ENCODE results near the gene ALK. TPM values are rescaled to one million over a fixed set of nuclear protein-coding genes. Genes with fewer than 3 reads are reported as not detected.

The ALK gene
- total and polyA plus RNA-seq, 2 donors, result 0.19 to 0.21 TPM

GRCh38 chr2:29236074-29236473 is 685.3 kb downstream of the ALK start:
- H3K36me3 ChIP-seq (ENCODE audit: control insufficient read depth in 2 of 2, insufficient read depth in 2 of 2, low read length in 1 of 2), result no peaks in the 10 kb centered on the region
- no peak overlapping the region for H3K27ac ChIP-seq (ENCODE audit: low read depth in 1 of 2, low read length in 1 of 2)
- peaks cover 0 to 4% of the 10 kb centered on the region in 2 donors for H3K27me3 ChIP-seq (ENCODE audit: control insufficient read depth in 2 of 2, insufficient read depth in 1 of 2, low read length in 1 of 2)
- DNase-seq (ENCODE audit: low read depth in 6 of 9, low spot score in 9 of 9), result no peak
- no peaks in the 10 kb centered on the region for H3K4me1 ChIP-seq (ENCODE audit: control insufficient read depth in 2 of 2, insufficient read depth in 2 of 2, low read length in 2 of 2)
- over 99% methylated on average over 6 of the region's 6 CpGs for WGBS
- H3K4me3 ChIP-seq (ENCODE audit: low read length in 2 of 2), result no peak overlapping the region
- no peaks in the 10 kb centered on the region for H3K9me3 ChIP-seq (ENCODE audit: control insufficient read depth in 2 of 2, insufficient read depth in 1 of 2, low read length in 1 of 2)

- no peak for DNase-seq (ENCODE audit: low read depth in 6 of 9, low spot score in 9 of 9)
- Histone ChIP-seq H3K27ac (ENCODE audit: low read depth in 1 of 2, low read length in 1 of 2) (no peak overlapping the region), H3K36me3 (ENCODE audit: control insufficient read depth in 2 of 2, insufficient read depth in 2 of 2, low read length in 1 of 2) (no peaks in the 10 kb centered on the region), H3K4me3 (ENCODE audit: low read length in 2 of 2) (no peak overlapping the region), H3K4me1 (ENCODE audit: control insufficient read depth in 2 of 2, insufficient read depth in 2 of 2, low read length in 2 of 2) (no peaks in the 10 kb centered on the region), H3K9me3 (ENCODE audit: control insufficient read depth in 2 of 2, insufficient read depth in 1 of 2, low read length in 1 of 2) (no peaks in the 10 kb centered on the region), H3K27me3 (ENCODE audit: control insufficient read depth in 2 of 2, insufficient read depth in 1 of 2, low read length in 1 of 2) (peaks cover 0 to 4% of the 10 kb centered on the region in 2 donors)
- 85% methylated on average over 3 of the region's 3 CpGs for WGBS
Observed at GRCh38 chr2:29235411-29235810, 686.0 kb downstream of the ALK start.

GRCh38 chr2:29233428-29233827 is 688.0 kb downstream of the ALK start:
- DNase-seq (ENCODE audit: low read depth in 6 of 9, low spot score in 9 of 9), result no peak

GRCh38 chr2:29232041-29232440 is 689.3 kb downstream of the ALK start:
- Histone ChIP-seq H3K27me3 (ENCODE audit: control insufficient read depth in 2 of 2, insufficient read depth in 1 of 2, low read length in 1 of 2) (peaks cover 0 to 4% of the 10 kb centered on the region in 2 donors), H3K36me3 (ENCODE audit: control insufficient read depth in 2 of 2, insufficient read depth in 2 of 2, low read length in 1 of 2) (no peaks in the 10 kb centered on the region), H3K4me1 (ENCODE audit: control insufficient read depth in 2 of 2, insufficient read depth in 2 of 2, low read length in 2 of 2) (no peaks in the 10 kb centered on the region), H3K9me3 (ENCODE audit: control insufficient read depth in 2 of 2, insufficient read depth in 1 of 2, low read length in 1 of 2) (no peaks in the 10 kb centered on the region), H3K27ac (ENCODE audit: low read depth in 1 of 2, low read length in 1 of 2) (no peak overlapping the region), H3K4me3 (ENCODE audit: low read length in 2 of 2) (no peak overlapping the region)
- 96% methylated on average over 14 of the region's 14 CpGs for WGBS
- no peak for DNase-seq (ENCODE audit: low read depth in 6 of 9, low spot score in 9 of 9)

More at GRCh38 chr2:29233428-29233827, 688.0 kb downstream of the ALK start:
- Histone ChIP-seq H3K4me3 (ENCODE audit: low read length in 2 of 2) (no peak overlapping the region), H3K27ac (ENCODE audit: low read depth in 1 of 2, low read length in 1 of 2) (no peak overlapping the region), H3K4me1 (ENCODE audit: control insufficient read depth in 2 of 2, insufficient read depth in 2 of 2, low read length in 2 of 2) (no peaks in the 10 kb centered on the region), H3K9me3 (ENCODE audit: control insufficient read depth in 2 of 2, insufficient read depth in 1 of 2, low read length in 1 of 2) (no peaks in the 10 kb centered on the region), H3K27me3 (ENCODE audit: control insufficient read depth in 2 of 2, insufficient read depth in 1 of 2, low read length in 1 of 2) (peaks cover 0 to 4% of the 10 kb centered on the region in 2 donors), H3K36me3 (ENCODE audit: control insufficient read depth in 2 of 2, insufficient read depth in 2 of 2, low read length in 1 of 2) (no peaks in the 10 kb centered on the region)
- 81% methylated on average over 6 of the region's 6 CpGs for WGBS

- H3K4me3 ChIP-seq (ENCODE audit: low read length in 2 of 2), result no peak overlapping the region
- H3K27ac ChIP-seq (ENCODE audit: low read depth in 1 of 2, low read length in 1 of 2), result no peak overlapping the region
- no peaks in the 10 kb centered on the region for H3K4me1 ChIP-seq (ENCODE audit: control insufficient read depth in 2 of 2, insufficient read depth in 2 of 2, low read length in 2 of 2)
- H3K27me3 ChIP-seq (ENCODE audit: control insufficient read depth in 2 of 2, insufficient read depth in 1 of 2, low read length in 1 of 2), result peaks cover 0 to 2% of the 10 kb centered on the region in 2 donors
- H3K36me3 ChIP-seq (ENCODE audit: control insufficient read depth in 2 of 2, insufficient read depth in 2 of 2, low read length in 1 of 2), result no peaks in the 10 kb centered on the region
- 87% methylated on average over 9 of the region's 9 CpGs for WGBS
- no peaks in the 10 kb centered on the region for H3K9me3 ChIP-seq (ENCODE audit: control insufficient read depth in 2 of 2, insufficient read depth in 1 of 2, low read length in 1 of 2)
- DNase-seq (ENCODE audit: low read depth in 6 of 9, low spot score in 9 of 9), result no peak
Observed at GRCh38 chr2:29229640-29230039, 691.7 kb downstream of the ALK start.

GRCh38 chr2:29228947-29229346 is 692.4 kb downstream of the ALK start:
- Histone ChIP-seq H3K27ac (ENCODE audit: low read depth in 1 of 2, low read length in 1 of 2) (no peak overlapping the region), H3K4me3 (ENCODE audit: low read length in 2 of 2) (no peak overlapping the region), H3K4me1 (ENCODE audit: control insufficient read depth in 2 of 2, insufficient read depth in 2 of 2, low read length in 2 of 2) (no peaks in the 10 kb centered on the region), H3K27me3 (ENCODE audit: control insufficient read depth in 2 of 2, insufficient read depth in 1 of 2, low read length in 1 of 2) (peaks cover 0 to 2% of the 10 kb centered on the region in 2 donors), H3K9me3 (ENCODE audit: control insufficient read depth in 2 of 2, insufficient read depth in 1 of 2, low read length in 1 of 2) (no peaks in the 10 kb centered on the region), H3K36me3 (ENCODE audit: control insufficient read depth in 2 of 2, insufficient read depth in 2 of 2, low read length in 1 of 2) (no peaks in the 10 kb centered on the region)
- no peak for DNase-seq (ENCODE audit: low read depth in 6 of 9, low spot score in 9 of 9)
- 89% methylated on average over 9 of the region's 9 CpGs for WGBS

GRCh38 chr2:29227935-29228675 is 693.3 kb downstream of the ALK start:
- Histone ChIP-seq H3K9me3 (ENCODE audit: control insufficient read depth in 2 of 2, insufficient read depth in 1 of 2, low read length in 1 of 2) (no peaks in the 10 kb centered on the region), H3K36me3 (ENCODE audit: control insufficient read depth in 2 of 2, insufficient read depth in 2 of 2, low read length in 1 of 2) (no peaks in the 10 kb centered on the region), H3K4me3 (ENCODE audit: low read length in 2 of 2) (no peak overlapping the region), H3K27me3 (ENCODE audit: control insufficient read depth in 2 of 2, insufficient read depth in 1 of 2, low read length in 1 of 2) (peaks cover 0 to 3% of the 10 kb centered on the region in 2 donors), H3K27ac (ENCODE audit: low read depth in 1 of 2, low read length in 1 of 2) (no peak overlapping the region), H3K4me1 (ENCODE audit: control insufficient read depth in 2 of 2, insufficient read depth in 2 of 2, low read length in 2 of 2) (no peaks in the 10 kb centered on the region)
- WGBS, result 66% methylated on average over 15 of the region's 15 CpGs
- no peak for DNase-seq (ENCODE audit: low read depth in 6 of 9, low spot score in 9 of 9)

- Histone ChIP-seq H3K4me3 (ENCODE audit: low read length in 2 of 2) (no peak overlapping the region), H3K4me1 (ENCODE audit: control insufficient read depth in 2 of 2, insufficient read depth in 2 of 2, low read length in 2 of 2) (no peaks in the 10 kb centered on the region), H3K27me3 (ENCODE audit: control insufficient read depth in 2 of 2, insufficient read depth in 1 of 2, low read length in 1 of 2) (peaks cover 0 to 4% of the 10 kb centered on the region in 2 donors), H3K36me3 (ENCODE audit: control insufficient read depth in 2 of 2, insufficient read depth in 2 of 2, low read length in 1 of 2) (no peaks in the 10 kb centered on the region), H3K27ac (ENCODE audit: low read depth in 1 of 2, low read length in 1 of 2) (no peak overlapping the region), H3K9me3 (ENCODE audit: control insufficient read depth in 2 of 2, insufficient read depth in 1 of 2, low read length in 1 of 2) (no peaks in the 10 kb centered on the region)
- WGBS, result 71% methylated on average over 7 of the region's 7 CpGs
- no peak for DNase-seq (ENCODE audit: low read depth in 6 of 9, low spot score in 9 of 9)
Observed at GRCh38 chr2:29226808-29227207, 694.6 kb downstream of the ALK start.

- Histone ChIP-seq H3K27me3 (ENCODE audit: control insufficient read depth in 2 of 2, insufficient read depth in 1 of 2, low read length in 1 of 2) (peaks cover 0 to 4% of the 10 kb centered on the region in 2 donors), H3K36me3 (ENCODE audit: control insufficient read depth in 2 of 2, insufficient read depth in 2 of 2, low read length in 1 of 2) (no peaks in the 10 kb centered on the region), H3K9me3 (ENCODE audit: control insufficient read depth in 2 of 2, insufficient read depth in 1 of 2, low read length in 1 of 2) (no peaks in the 10 kb centered on the region), H3K4me3 (ENCODE audit: low read length in 2 of 2) (no peak overlapping the region), H3K4me1 (ENCODE audit: control insufficient read depth in 2 of 2, insufficient read depth in 2 of 2, low read length in 2 of 2) (no peaks in the 10 kb centered on the region), H3K27ac (ENCODE audit: low read depth in 1 of 2, low read length in 1 of 2) (no peak overlapping the region)
- WGBS, result 98% methylated on average over 3 of the region's 3 CpGs
- no peak for DNase-seq (ENCODE audit: low read depth in 6 of 9, low spot score in 9 of 9)
Observed at GRCh38 chr2:29226375-29226774, 695.0 kb downstream of the ALK start.
